ENCODE measurements around the gene ANKS4B.
"Not testable (repeated sequence)": the region's sequence is repeated elsewhere in the genome, so short reads cannot be mapped to it uniquely, and the experiment has no call there.

Gene ANKS4B

GRCh38 chr16:21233521-21234150, at the start of gene ANKS4B:
ANKS4B (plus strand) TSS chr16:21233699; CDS start chr16:21233738, 39 bp downstream.
- no peak for DNase-seq (ENCODE audit: low read depth)

DNA sequence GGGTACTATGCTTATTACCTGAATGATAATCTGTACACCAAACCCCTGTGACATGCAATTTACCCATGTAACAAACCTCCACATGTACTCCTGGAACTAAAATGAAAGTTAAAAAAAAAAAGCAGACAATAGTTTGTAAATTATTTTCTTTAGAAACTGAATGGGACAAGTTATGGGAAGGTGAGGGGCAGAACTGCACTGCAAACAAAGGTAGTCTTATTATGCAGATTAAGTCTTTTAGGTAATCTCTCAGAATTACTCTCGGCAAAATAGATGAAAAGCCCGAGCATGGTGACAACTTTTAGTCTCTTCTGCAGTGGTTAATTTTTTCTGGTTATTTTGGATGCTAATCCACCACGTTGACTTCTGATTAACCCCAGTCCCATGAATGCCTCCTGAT, 49.5 kb upstream of the ANKS4B start:
- no peak for DNase-seq (ENCODE audit: low read depth)

DNA sequence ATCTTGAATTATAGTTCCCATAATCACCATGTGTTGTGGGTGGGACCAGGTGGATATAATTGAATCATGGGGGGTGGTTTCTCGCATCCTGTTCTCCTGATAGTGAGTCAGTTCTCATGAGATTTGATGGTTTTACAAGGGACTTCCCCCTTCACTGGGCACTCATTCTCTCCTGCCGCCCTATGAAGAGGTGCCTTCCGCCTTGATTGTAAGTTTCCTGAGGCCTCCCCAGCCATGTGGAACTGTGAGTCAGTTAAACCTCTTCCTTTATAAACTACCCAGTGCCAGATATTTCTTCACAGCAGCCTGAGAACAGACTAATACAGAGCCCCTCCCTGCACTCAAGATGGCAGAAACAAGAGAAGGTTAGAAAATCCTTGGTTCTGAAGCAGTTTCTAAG, 48.7 kb upstream of the ANKS4B start:
- DNase-seq (ENCODE audit: low read depth): no peak

DNA sequence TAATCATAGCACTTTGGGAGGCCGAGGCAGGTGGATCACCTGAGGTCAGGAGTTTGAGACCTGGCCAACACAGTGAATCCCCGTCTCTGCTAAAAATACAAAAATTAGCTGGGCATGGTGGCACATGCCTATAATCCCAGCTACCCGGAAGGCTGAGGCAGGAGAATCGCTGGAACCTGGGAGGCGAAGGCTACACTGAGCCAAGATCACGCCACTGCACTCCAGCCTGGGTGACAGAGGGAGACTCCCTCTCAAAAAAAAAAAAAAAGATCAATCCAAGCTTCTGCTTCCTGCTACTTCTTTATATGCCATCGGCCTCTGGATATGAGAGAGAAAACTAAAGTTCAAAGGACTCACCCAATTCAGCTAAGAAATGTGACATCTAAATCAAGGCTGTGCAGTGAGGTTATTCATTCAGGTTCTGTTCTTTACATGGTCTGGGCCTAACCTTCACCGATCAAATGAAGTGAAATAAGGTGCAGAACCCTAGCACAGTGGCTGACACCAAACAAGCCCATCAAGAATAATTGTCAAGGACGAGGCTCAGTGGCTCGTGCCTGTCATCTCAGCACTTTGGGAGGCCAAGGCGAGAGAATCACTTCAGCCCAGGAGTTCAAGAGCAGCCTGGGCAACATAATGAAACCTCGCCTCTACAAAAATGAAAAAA, 47.7 kb upstream of the ANKS4B start:
- no peak for DNase-seq (ENCODE audit: low read depth)

DNA sequence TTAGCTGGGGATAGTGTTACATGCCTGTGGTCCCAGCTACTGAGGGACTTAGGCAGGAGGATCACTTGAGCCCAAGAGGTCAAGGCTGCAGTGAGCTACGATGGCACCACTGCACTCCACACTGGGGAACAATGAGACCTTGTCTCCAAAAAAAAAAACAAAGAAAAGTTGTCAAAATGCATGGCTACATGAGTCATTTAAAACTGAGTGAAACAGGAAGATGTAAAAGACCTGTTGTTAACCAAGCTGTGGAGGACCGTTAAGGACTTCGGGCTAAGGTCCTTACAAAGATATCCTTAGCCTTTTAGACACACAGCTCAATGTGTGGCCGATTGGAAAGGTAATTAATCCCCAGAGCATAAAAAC, 47.2 kb upstream of the ANKS4B start:
- DNase-seq (ENCODE audit: low read depth): no peak

DNA sequence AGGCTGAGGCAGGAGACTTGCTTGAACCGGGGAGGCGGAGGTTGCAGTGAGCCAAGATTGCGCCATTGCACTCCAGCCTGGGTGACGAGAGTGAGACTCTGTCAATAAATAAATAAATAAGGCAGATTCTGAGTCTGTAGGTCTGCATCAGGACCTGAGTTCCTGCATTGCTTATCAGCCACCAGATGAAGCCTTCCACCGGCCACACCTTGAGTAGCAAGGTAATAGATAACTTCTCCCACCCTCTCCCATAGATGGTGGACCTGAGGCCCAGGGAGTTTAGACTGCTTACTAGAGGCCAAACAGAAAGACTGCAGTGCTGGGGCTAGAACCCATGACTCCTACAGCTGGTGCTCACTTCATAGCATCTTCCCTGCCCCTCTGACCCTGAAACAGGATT, 44.2 kb upstream of the ANKS4B start:
- DNase-seq (ENCODE audit: low read depth): no peak

GRCh38 chr16:21190013-21190412, 43.5 kb upstream of the ANKS4B start:
- DNase-seq (ENCODE audit: low read depth): no peak

DNA sequence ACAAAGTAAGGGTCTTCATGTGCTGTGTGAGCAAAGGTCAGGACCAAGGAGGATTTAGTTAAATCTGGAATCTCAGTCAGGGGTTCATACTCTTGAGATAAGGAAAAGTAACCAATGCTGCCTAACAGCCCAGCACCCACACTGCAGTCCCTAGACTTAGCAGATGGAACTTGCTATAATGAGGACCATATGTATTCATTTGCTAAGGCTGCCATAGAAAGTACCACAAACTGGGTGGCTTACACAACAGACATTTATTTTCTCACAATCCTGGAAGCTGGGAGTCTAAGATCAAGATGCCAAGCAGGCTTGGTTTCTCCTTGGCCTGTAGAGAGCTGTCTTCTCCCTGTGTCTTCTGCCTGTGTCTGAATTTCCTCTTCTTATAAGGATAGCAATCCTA, 42.9 kb upstream of the ANKS4B start:
- DNase-seq (ENCODE audit: low read depth): no peak

DNA sequence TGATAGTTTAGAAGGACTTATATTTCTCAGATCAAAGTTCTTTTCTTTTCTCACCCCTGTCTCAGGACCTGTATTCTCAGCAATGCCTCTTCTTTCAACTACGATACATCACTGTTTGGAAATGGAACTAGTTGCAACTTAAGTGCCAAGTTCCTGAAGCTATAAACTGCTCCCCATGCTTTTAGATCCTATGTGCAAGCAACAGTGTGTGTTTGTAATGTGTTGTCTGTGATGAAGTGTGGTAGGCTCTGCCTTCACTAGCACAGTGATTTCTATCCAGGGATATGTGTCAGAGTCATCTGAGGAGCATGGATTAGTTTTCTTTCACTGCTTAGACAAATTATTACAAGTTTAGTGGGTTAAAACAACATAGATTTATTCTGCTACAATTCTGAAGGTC, 40.5 kb upstream of the ANKS4B start:
- no peak for DNase-seq (ENCODE audit: low read depth)

DNA sequence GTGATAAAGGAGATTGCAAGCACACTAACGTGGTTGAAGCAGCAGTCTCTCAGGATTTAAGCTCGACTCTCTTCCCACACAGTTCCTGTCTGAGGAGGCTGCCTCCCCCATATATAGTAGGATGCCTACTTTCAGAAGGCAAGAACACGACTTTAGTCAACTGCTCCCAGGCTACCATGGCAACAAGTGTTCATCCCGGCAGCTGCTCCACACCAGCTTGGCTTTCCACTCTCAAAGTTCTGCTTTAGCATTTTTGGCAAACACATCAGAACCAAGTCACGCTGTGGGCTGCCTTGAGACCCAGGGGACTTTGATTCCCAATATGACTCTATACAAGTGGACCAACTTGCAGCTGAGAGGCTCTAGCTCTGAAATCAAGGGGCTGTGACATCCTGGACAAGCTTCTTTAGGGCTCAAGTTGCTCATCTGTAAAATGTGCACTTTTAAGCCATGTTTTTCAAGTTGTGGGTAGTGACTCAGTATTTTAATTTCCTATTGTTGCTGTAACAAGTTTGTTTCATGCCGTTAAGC, 38.7 kb upstream of the ANKS4B start:
- no peak for DNase-seq (ENCODE audit: low read depth)

- not testable (repeated sequence) for DNase-seq (ENCODE audit: low read depth)
Measured at GRCh38 chr16:21195330-21195729, 38.2 kb upstream of the ANKS4B start.

GRCh38 chr16:21197112-21197511, 36.4 kb upstream of the ANKS4B start:
- no peak for DNase-seq (ENCODE audit: low read depth)

DNA sequence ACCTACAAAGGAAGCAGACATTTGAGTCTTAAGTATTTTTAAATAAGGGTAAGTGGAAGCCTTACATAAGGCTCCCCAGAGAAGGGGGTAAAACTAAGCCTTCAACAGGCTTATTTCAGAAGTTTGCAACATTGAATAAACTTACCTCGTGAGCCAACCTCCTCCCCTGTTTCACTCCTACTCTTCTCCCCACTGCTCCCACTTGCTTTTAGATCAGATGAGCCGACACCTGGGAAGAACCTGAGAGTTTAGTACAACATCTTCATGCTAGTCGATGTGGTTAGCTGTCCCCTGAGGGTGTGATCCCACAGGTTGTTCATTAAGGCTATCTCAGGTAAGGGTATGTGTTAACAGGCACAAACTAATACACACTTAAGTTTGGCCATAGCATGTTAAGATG, 35.9 kb upstream of the ANKS4B start:
- DNase-seq (ENCODE audit: low read depth): no peak

- no peak for DNase-seq (ENCODE audit: low read depth)
Measured at GRCh38 chr16:21199607-21200218, 33.8 kb upstream of the ANKS4B start.

- no peak for DNase-seq (ENCODE audit: low read depth)
Measured at GRCh38 chr16:21203155-21203797, 30.2 kb upstream of the ANKS4B start.

- DNase-seq (ENCODE audit: low read depth): no peak
Measured at GRCh38 chr16:21205303-21205702, 28.2 kb upstream of the ANKS4B start.

DNA sequence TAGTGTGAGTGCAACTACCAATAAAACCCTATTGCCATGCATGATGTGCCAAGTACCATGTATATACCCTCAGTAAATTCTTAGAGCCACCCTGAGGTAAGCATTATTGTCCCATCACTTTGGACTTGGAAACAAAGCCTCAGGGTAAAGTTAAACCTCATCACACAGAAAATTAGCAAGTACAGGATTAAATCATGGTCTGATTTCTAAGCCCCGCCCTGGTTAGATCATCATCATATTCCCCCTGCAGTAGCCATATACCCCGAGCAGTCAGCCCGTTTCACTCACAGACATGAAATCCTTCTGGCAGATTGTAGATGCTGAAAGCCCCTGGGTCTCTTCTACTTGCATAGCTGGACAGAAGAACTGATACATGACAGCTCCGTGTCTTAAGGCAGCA, 26.9 kb upstream of the ANKS4B start:
- DNase-seq (ENCODE audit: low read depth): no peak

GRCh38 chr16:21208446-21209230, 24.9 kb upstream of the ANKS4B start:
- DNase-seq (ENCODE audit: low read depth): no peak

GRCh38 chr16:21211486-21211885, 22.0 kb upstream of the ANKS4B start, which contains the start of gene ZP2:
ZP2 (minus strand) TSS chr16:21211574; CDS start chr16:21211547, 27 bp downstream.
- DNase-seq (ENCODE audit: low read depth): no peak

DNA sequence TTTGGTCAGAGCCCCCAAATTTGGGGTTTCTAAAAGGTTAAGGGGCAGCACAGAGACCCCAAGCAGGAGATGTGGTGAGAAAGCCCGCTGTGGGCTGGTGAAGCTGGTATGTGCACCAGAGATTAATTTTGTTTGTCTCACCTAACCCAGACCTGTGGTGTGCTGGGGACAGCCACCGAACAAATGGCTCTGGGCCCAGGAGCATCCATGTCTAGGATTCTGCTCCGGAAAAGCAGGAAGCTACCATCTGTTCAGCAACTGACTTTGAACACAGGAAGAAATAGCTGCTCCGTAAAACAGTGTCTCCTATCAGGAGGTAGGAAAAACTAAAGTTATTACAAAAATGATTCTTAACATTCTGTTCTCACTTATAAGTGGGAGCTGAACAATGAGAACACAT, 19.4 kb upstream of the ANKS4B start:
- no peak for DNase-seq (ENCODE audit: low read depth)

DNA sequence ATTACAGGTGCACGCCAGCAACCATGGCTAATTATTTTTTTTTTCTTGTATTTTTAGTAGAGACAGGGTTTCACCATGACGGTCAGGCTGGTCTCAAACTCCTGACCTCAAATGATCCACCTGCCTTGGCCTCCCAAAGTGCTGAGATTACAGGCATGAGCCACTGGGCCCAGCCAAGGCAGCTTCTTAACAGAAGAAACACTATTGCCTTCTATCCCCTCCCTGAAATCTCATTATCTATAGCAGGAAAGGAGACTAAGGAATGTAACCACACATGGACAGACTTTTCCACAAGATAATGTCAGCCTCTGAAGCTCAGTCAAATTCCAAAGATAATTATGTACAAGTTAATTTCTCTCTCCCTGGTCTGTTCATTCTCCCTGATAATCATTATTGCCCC, 16.4 kb upstream of the ANKS4B start:
- no peak for DNase-seq (ENCODE audit: low read depth)

- DNase-seq (ENCODE audit: low read depth): no peak
Measured at GRCh38 chr16:21218153-21218552, 15.3 kb upstream of the ANKS4B start.
